NCI-H748 (cell line): ENCODE measurements around the gene DLG1.
A peak's percentile ranks its signal among the peaks of the same experiment; 100 is the strongest.

Source experiments
- DNase-seq: peaks from one replicate; lab custom pipeline; 2025; ENCODE audit not compliant: unreplicated experiment; lab: John Stamatoyannopoulos, UW

DLG1 gene

GRCh38 chr3:197253238-197253947, 45.0 kb downstream of the DLG1 start:
- DNase-seq = no peak

DNA sequence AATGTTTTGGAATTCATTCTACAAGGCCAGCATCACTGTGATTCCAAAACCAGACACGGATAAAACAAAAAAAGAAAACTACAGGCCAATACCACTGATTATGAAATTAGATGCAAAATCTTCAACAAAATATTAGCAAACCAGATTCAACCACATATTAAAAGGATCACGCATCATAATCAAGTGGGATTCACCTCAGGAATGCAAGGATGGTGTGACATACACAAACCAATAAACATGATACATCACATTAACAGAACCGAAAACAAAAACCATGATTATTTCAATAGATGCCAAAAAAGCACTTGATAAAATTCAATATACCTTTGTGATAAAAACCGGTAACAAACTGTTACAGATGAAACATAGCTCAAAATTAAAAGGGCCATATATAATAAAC, 48.9 kb downstream of the DLG1 start:
- DNase-seq = no peak

DNA sequence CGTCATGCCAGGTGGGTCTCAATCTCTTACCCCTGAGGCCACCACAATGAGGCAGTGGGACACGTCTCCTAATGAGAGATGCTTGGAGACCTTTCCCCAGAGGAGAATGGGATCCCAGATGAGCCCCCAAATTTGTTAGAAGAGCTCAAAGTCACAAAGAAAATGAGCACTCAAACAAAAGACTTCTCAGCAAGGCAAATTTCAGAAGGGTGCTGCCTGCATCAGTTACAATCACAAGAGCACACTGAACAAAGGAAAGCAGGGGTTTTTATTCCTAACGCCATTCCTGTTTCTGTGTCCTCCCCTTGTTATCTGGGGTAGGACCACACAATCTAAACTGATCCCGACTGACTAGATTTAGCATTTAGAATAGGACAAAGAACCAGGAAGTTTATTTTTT, 50.1 kb downstream of the DLG1 start:
- no peak for DNase-seq

GRCh38 chr3:197244751-197245150, 53.7 kb downstream of the DLG1 start:
- DNase-seq = no peak

GRCh38 chr3:197242784-197243432, 55.5 kb downstream of the DLG1 start:
- DNase-seq = no peak

- no peak for DNase-seq
Observed at GRCh38 chr3:197241173-197241572, 57.2 kb downstream of the DLG1 start.

GRCh38 chr3:197239857-197240256, 58.6 kb downstream of the DLG1 start:
- DNase-seq = no peak

- no peak for DNase-seq
Observed at GRCh38 chr3:197238842-197239241, 59.6 kb downstream of the DLG1 start.

GRCh38 chr3:197237897-197238296, 60.5 kb downstream of the DLG1 start:
- no peak for DNase-seq

- no peak for DNase-seq
Observed at GRCh38 chr3:197236362-197236761, 62.0 kb downstream of the DLG1 start.

- DNase-seq = no peak
Observed at GRCh38 chr3:197234947-197235914, 63.2 kb downstream of the DLG1 start.

- no peak for DNase-seq
Observed at GRCh38 chr3:197231321-197231720, 67.1 kb downstream of the DLG1 start.

GRCh38 chr3:197229836-197230235, 68.6 kb downstream of the DLG1 start:
- DNase-seq = no peak

- no peak for DNase-seq
Observed at GRCh38 chr3:197229178-197229577, 69.2 kb downstream of the DLG1 start.

DNA sequence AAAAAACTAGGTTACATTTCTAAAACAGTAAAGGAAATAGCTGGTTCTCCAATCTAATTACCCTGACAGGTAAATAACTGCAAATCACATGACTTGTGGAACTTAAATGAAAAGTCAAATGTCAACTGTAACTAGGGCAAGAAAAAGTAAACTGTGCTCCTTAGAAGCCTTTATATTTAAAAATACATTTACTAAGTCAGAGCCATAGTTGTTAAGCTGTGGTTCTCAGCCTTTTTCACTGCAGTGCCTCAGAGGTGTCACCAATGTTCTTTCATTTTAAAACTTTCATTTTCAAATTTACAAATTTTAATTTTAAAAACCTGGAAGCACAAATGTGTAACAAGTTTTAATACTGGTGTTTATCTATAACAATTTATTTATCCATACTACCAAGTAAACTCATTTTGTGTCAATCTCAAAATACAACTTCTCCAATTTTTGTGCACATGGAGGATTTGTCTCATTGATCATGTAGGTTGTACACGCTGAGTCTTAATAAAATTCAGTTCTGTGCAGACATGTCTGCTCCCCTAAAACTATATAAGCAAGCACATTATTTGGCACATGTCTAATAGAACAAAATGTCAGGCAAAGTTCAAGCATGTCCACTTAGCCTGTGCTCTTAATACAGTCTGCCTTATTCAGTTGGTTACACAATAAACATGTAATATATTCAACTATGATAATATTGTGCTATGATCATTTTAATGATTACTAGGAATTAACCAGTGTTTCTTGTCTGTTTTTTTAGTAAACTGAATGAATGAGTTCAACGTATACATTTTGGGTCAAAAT, 70.4 kb downstream of the DLG1 start:
- no peak for DNase-seq

- no peak for DNase-seq
Observed at GRCh38 chr3:197226179-197226578, 72.2 kb downstream of the DLG1 start.

- DNase-seq = no peak
Observed at GRCh38 chr3:197225579-197225978, 72.8 kb downstream of the DLG1 start.

GRCh38 chr3:197224034-197224444, 74.4 kb downstream of the DLG1 start:
- peak; percentile 36 for DNase-seq

- no peak for DNase-seq
Observed at GRCh38 chr3:197222937-197223370, 75.5 kb downstream of the DLG1 start.

DNA sequence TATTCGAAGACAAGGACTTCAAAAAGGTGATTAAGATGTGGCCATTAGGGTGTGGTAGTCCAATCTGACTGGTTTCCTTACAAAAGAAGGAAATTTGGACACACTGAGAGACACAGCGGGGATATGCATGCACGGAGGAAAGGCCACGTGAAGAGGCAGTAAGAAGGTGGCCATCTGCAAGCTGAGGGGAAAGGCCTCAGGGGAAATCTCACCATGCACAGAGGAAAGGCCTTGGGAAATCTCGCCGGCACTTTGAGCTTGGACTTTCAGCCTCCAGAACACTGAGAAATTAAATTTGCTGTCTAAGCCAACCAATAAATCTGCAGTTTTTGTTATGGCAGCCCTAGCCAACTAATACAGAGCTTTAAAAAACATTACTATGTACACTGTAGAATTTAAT, 78.8 kb downstream of the DLG1 start:
- DNase-seq = no peak

DNA sequence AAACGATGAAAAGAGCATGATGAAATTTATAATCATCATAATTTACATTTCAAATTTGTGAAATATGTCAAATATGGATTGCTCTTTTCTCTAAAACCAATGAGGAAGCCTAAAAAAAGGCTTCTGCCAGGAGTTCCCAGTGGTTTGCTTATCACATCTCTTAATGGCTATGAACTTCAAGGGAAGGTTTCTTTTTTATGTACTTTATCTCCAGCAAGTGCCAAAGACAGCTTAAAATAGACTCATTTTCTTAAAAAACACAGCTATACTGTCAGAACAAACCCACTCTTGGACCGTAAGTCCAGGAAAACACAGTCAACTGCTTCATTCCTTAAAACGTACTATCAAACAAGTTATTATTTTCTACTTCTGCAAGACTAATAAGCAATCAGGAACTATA, 80.2 kb downstream of the DLG1 start:
- DNase-seq = no peak
